Neuronal stem cell (in vitro differentiated cells): ENCODE data around the gene KRTAP10-7.
A peak's percentile ranks its signal among the peaks of the same experiment; 100 is the strongest.
"Not testable (repeated sequence)": the region's sequence is repeated elsewhere in the genome, so short reads cannot be mapped to it uniquely, and the experiment has no call there.

Experiments
- DNase-seq: peaks from one replicate; pipeline ENCODE4 v3.0.0-alpha.2; 2013; ENCODE audit warnings: low spot score
- H2AFZ ChIP-seq: one replicate; pipeline ENCODE4 v1.6.1; 2013; ENCODE audit warnings: mild to moderate bottlenecking, low read length, inconsistent platforms
- H2AK5ac ChIP-seq: 2 replicates; pipeline ENCODE4 v1.6.1; 2013; ENCODE audit warnings: low read depth, mild to moderate bottlenecking, inconsistent platforms, low read length, moderate library complexity, mixed read lengths
- H2BK120ac ChIP-seq: 2 replicates; pipeline ENCODE4 v1.6.1; 2013; ENCODE audit warnings: low read depth, mild to moderate bottlenecking, inconsistent platforms, low read length, moderate library complexity, mixed read lengths
- H2BK12ac ChIP-seq: one replicate; pipeline ENCODE4 v1.6.1; 2013; ENCODE audit warnings: low read length, inconsistent platforms
- H2BK15ac ChIP-seq: 2 replicates; pipeline ENCODE4 v1.6.1; 2013; ENCODE audit warnings: mild to moderate bottlenecking, low read length, inconsistent platforms, mixed read lengths
- H2BK5ac ChIP-seq: one replicate; pipeline ENCODE4 v1.6.1; 2013; ENCODE audit warnings: inconsistent platforms, mild to moderate bottlenecking, low read length, moderate library complexity
- H3K14ac ChIP-seq: one replicate; pipeline ENCODE4 v1.6.1; 2013; ENCODE audit warnings: low read length, inconsistent platforms
- H3K18ac ChIP-seq: 2 replicates; pipeline ENCODE4 v1.6.1; 2013; ENCODE audit warnings: low read length, inconsistent platforms
- H3K23ac ChIP-seq: 2 replicates; pipeline ENCODE4 v1.6.1; 2013; ENCODE audit warnings: low read depth, mild to moderate bottlenecking, mixed read lengths, low read length, inconsistent platforms; ENCODE audit not compliant: poor library complexity
- H3K27ac ChIP-seq: replicated peaks from 3 replicates; pipeline ENCODE4 v1.5.1; 2013; ENCODE audit warnings: low read length, inconsistent platforms
- H3K27me3 ChIP-seq, 3 experiments: 2 replicates each; pipeline ENCODE4 v1.6.1; 2013; ENCODE audit warnings: low read length in 3 of 3, mild to moderate bottlenecking in 2 of 3, inconsistent platforms in 1 of 3, low read depth in 1 of 3, mixed read lengths in 1 of 3, moderate library complexity in 1 of 3; ENCODE audit not compliant: control insufficient read depth in 3 of 3, insufficient read depth in 3 of 3
- H3K36me3 ChIP-seq, 2 donors: replicated peaks in 1 of 2; 2 replicates each; pipeline ENCODE4 v1.6.1; 2013; ENCODE audit warnings: low read length in 2 of 2; ENCODE audit not compliant: control insufficient read depth in 2 of 2, insufficient read depth in 2 of 2
- H3K4ac ChIP-seq: 2 replicates; pipeline ENCODE4 v1.6.1; 2013; ENCODE audit warnings: inconsistent platforms, mild to moderate bottlenecking, low read length, moderate library complexity
- H3K4me1 ChIP-seq, 2 donors: 1 replicate in 1 of 2; 2 replicates in 1 of 2; pipeline ENCODE4 v1.6.1; 2013; ENCODE audit warnings: low read length in 2 of 2, low read depth in 1 of 2; ENCODE audit not compliant: control insufficient read depth in 2 of 2, insufficient read depth in 1 of 2
- H3K4me2 ChIP-seq: one replicate; pipeline ENCODE4 v1.6.1; 2013; ENCODE audit warnings: mild to moderate bottlenecking, low read length, inconsistent platforms; ENCODE audit not compliant: insufficient read depth, poor library complexity, severe bottlenecking
- H3K4me3 ChIP-seq, 2 donors: 2 replicates each; pipeline ENCODE4 v1.5.1; 2013; ENCODE audit warnings: low read length in 2 of 2, mild to moderate bottlenecking in 2 of 2, inconsistent platforms in 1 of 2, moderate library complexity in 1 of 2
- H3K79me1 ChIP-seq: one replicate; pipeline ENCODE4 v1.6.1; 2013; ENCODE audit warnings: low read depth, mild to moderate bottlenecking, inconsistent platforms, low read length, moderate library complexity
- H3K9ac ChIP-seq: one replicate; pipeline ENCODE4 v1.6.1; 2013; ENCODE audit warnings: mild to moderate bottlenecking, low read depth, low read length, inconsistent platforms; ENCODE audit not compliant: poor library complexity
- H3K9me3 ChIP-seq, 2 donors: replicated peaks in 1 of 2; 2 replicates each; pipeline versions ENCODE3 to v1.6.1; 2013; ENCODE audit warnings: low read length in 2 of 2, mild to moderate bottlenecking in 2 of 2, inconsistent platforms in 1 of 2, low read depth in 1 of 2, mixed read lengths in 1 of 2, moderate library complexity in 1 of 2; ENCODE audit not compliant: control insufficient read depth in 2 of 2, insufficient read depth in 1 of 2
- H4K8ac ChIP-seq: one replicate; pipeline ENCODE4 v1.6.1; 2013; ENCODE audit warnings: low read depth, mild to moderate bottlenecking, inconsistent platforms, low read length, moderate library complexity
- H4K91ac ChIP-seq: one replicate; pipeline ENCODE4 v1.6.1; 2013; ENCODE audit warnings: low read length, low read depth, mild to moderate bottlenecking, inconsistent platforms; ENCODE audit not compliant: poor library complexity
- WGBS, 2 donors: extraction: QIAGEN DNeasy Blood & Tissue Kit; methylation state at CpG; one replicate each; pipeline ENCODE4 v1.1.7; 2013; ENCODE audit warnings: missing lambda C conversion rate in 2 of 2, mixed read lengths in 1 of 2; ENCODE audit not compliant: insufficient read length in 2 of 2, insufficient replicate concordance in 1 of 2; ENCODE audit errors: extremely low coverage in 2 of 2; 5-methylcytosine and 5-hydroxymethylcytosine counted together

Gene KRTAP10-7

GRCh38 chr21:44636209-44637017 is 36.0 kb downstream of the KRTAP10-7 start:
- Histone ChIP-seq H4K91ac (no peak overlapping the region), H3K36me3 (no peaks in the 10 kb centered on the region), H2BK15ac (peak overlapping the region; percentile 96), H2AK5ac (peak overlapping the region; percentile 59), H3K23ac (no peak overlapping the region), H2BK120ac (no peak overlapping the region), H3K4ac (no peak overlapping the region), H3K79me1 (no peaks in the 10 kb centered on the region), H3K18ac (peak overlapping the region; percentile 44), H3K9ac (no peak overlapping the region), H3K27ac (no peak overlapping the region), H4K8ac (no peak overlapping the region), H3K9me3 (peaks cover 3% of the 10 kb centered on the region in 2 donors), H3K27me3 (no peaks in the 10 kb centered on the region), H3K4me1 (peaks cover 5 to 11% of the 10 kb centered on the region in 2 donors), H3K4me3 (no peak overlapping the region), H3K14ac (no peak overlapping the region), H2BK12ac (peak overlapping the region; percentile 99), H3K4me2 (no peak overlapping the region), H2BK5ac (no peak overlapping the region), H2AFZ (peak overlapping the region; percentile 90)
- no CpG with 5 or more reads among the region's 15 CpGs for WGBS, 2 donors
- no peak for DNase-seq

GRCh38 chr21:44637018-44637850 is 36.8 kb downstream of the KRTAP10-7 start, which contains the start of gene KRTAP10-10:
TSS of gene KRTAP10-10 (plus strand) at chr21:44637356. CDS start at chr21:44637418, 62 bp downstream.
- Histone ChIP-seq H3K27ac (no peak within 1 kb of the TSS), H3K27me3 (no peaks in the 10 kb centered on the region), H2AK5ac (peak within 1 kb of the TSS; percentile 59), H3K79me1 (no peaks in the 10 kb centered on the region), H3K18ac (peak within 1 kb of the TSS; percentile 44), H3K4me2 (no peak within 1 kb of the TSS), H3K4ac (no peak within 1 kb of the TSS), H3K9me3 (peaks cover 2 to 3% of the 10 kb centered on the region in 2 donors), H3K9ac (peak within 1 kb of the TSS; percentile 63), H2BK12ac (peak within 1 kb of the TSS; percentile 99), H4K91ac (no peak within 1 kb of the TSS), H2AFZ (peak within 1 kb of the TSS; percentile 90), H4K8ac (no peak within 1 kb of the TSS), H3K4me3 (no peak within 1 kb of the TSS), H3K4me1 (peaks cover 5 to 11% of the 10 kb centered on the region in 2 donors), H3K14ac (no peak within 1 kb of the TSS), H2BK15ac (peak within 1 kb of the TSS; percentile 96), H3K36me3 (no peaks in the 10 kb centered on the region), H2BK120ac (no peak within 1 kb of the TSS), H2BK5ac (no peak within 1 kb of the TSS), H3K23ac (peak within 1 kb of the TSS; percentile 29)
- DNase-seq = no peak
- no CpG with 5 or more reads among the region's 21 CpGs for WGBS, 2 donors

GRCh38 chr21:44637851-44638348 is 37.5 kb downstream of the KRTAP10-7 start:
- H2BK5ac ChIP-seq, H4K8ac ChIP-seq, H3K36me3 ChIP-seq, H3K9me3 ChIP-seq, H3K27ac ChIP-seq, H3K4me2 ChIP-seq, H4K91ac ChIP-seq, H3K79me1 ChIP-seq, H3K4me3 ChIP-seq, DNase-seq, H2AK5ac ChIP-seq, H2BK15ac ChIP-seq, H3K14ac ChIP-seq, H3K27me3 ChIP-seq, H3K18ac ChIP-seq, H3K4ac ChIP-seq, H2BK120ac ChIP-seq, H3K23ac ChIP-seq: not testable (repeated sequence)
- Histone ChIP-seq H2BK12ac (peak overlapping the region; percentile 67), H2AFZ (peak overlapping the region; percentile 90), H3K9ac (peak overlapping the region; percentile 63), H3K4me1 (peaks cover 5 to 11% of the 10 kb centered on the region in 2 donors)
- no CpG with 5 or more reads among the region's 12 CpGs for WGBS, 2 donors
